Suprapubic skin (tissue), 4 donors: ENCODE measurements around the gene SHROOM4.

Experiments used
- EP300 ChIP-seq: sonication (generic); formaldehyde crosslinking; IDR thresholded peaks from one replicate; pipeline ENCODE4 v1.6.1; 2017; ENCODE audit warnings: antibody characterized with exemption
- POLR2A ChIP-seq, 2 donors: fragments of 450-650 bp; IDR thresholded peaks; one replicate each; pipeline ENCODE4 v1.6.1; 2017; ENCODE audit warnings: antibody characterized with exemption in 2 of 2, mild to moderate bottlenecking in 2 of 2, moderate library complexity in 2 of 2
- POLR2AphosphoS5 ChIP-seq, 3 donors: sonication (generic); formaldehyde crosslinking; IDR thresholded peaks; one replicate each; pipeline ENCODE4 v1.6.1; 2017; ENCODE audit warnings: antibody characterized with exemption in 3 of 3
- TF ChIP-seq, protein P1 (sequence below), 2 donors: fragments of 200-600 bp in 1 of 2; fragments of 450-650 bp in 1 of 2; sonication (generic) in 1 of 2; IDR thresholded peaks; one replicate each; pipeline ENCODE4 v1.5.1; 2016 to 2019; ENCODE audit warnings: antibody characterized with exemption in 2 of 2, mild to moderate bottlenecking in 1 of 2, moderate library complexity in 1 of 2

GRCh38 chrX:50684871-50685270, 129.1 kb downstream of the SHROOM4 start:
- TF ChIP-seq POLR2AphosphoS5 (IDR thresholded peaks at IDR 0.05) (no peak), POLR2A (IDR thresholded peaks at IDR 0.05) (no peak), EP300 (no peak)
- TF ChIP-seq, protein P1, sequence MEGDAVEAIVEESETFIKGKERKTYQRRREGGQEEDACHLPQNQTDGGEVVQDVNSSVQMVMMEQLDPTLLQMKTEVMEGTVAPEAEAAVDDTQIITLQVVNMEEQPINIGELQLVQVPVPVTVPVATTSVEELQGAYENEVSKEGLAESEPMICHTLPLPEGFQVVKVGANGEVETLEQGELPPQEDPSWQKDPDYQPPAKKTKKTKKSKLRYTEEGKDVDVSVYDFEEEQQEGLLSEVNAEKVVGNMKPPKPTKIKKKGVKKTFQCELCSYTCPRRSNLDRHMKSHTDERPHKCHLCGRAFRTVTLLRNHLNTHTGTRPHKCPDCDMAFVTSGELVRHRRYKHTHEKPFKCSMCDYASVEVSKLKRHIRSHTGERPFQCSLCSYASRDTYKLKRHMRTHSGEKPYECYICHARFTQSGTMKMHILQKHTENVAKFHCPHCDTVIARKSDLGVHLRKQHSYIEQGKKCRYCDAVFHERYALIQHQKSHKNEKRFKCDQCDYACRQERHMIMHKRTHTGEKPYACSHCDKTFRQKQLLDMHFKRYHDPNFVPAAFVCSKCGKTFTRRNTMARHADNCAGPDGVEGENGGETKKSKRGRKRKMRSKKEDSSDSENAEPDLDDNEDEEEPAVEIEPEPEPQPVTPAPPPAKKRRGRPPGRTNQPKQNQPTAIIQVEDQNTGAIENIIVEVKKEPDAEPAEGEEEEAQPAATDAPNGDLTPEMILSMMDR (IDR thresholded peaks at IDR 0.05), result no peak
